ENCODE measurements around the gene POM121L2. TPM values are rescaled to one million over a fixed set of nuclear protein-coding genes. Genes with fewer than 3 reads are reported as not detected.

Gene POM121L2
- total RNA-seq, 1 experiment from 2014 or later: not detected

GRCh38 chr6:27312950-27313271, 838 bp upstream of the POM121L2 start:
- peak overlapping the region; percentile 65 for H3K4me3 Mint-ChIP-seq (ENCODE audit: low read depth, unreplicated experiment)
- H3K27me3 Mint-ChIP-seq (ENCODE audit: unreplicated experiment): no peaks in the 10 kb centered on the region
- intact Hi-C loops (cut with micrococcal nuclease; ENCODE audit: unreplicated experiment): loop anchor here (5.0 to 10.0 kb wide), 4 partner anchors 126 to 442 kb away; no protein-coding TSS in a partner anchor

GRCh38 chr6:27311806-27312145, 297 bp downstream of the POM121L2 start:
- Mint-ChIP-seq H3K4me1 (ENCODE audit: low read depth, unreplicated experiment) (no peaks in the 10 kb centered on the region), H3K9me3 (ENCODE audit: low read depth, unreplicated experiment) (peaks cover 6% of the 10 kb centered on the region), H3K4me3 (ENCODE audit: low read depth, unreplicated experiment) (peak overlapping the region; percentile 65), H3K27me3 (ENCODE audit: unreplicated experiment) (no peaks in the 10 kb centered on the region), H3K36me3 (ENCODE audit: insufficient read depth, unreplicated experiment) (peaks cover 9% of the 10 kb centered on the region), H3K27ac (ENCODE audit: unreplicated experiment) (no peak overlapping the region)
- CTCF ChIA-PET: interaction anchor here (1.2 to 1.9 kb wide), 4 partner anchors 16 to 441 kb away, joined by 3 to 9 read pairs (median 6); no protein-coding TSS in a partner anchor
- no peak for TF ChIP-seq CTCF (IDR thresholded peaks at IDR 0.05; ENCODE audit: unreplicated experiment)
- DNase-seq: no peak
- BruUV-seq (replicated peaks): no TSS peak
- intact Hi-C loops (cut with micrococcal nuclease; ENCODE audit: unreplicated experiment): loop anchor here (5.0 to 10.0 kb wide), 4 partner anchors 124 to 443 kb away; no protein-coding TSS in a partner anchor

More at GRCh38 chr6:27312950-27313271, 838 bp upstream of the POM121L2 start:
- Mint-ChIP-seq H3K9me3 (ENCODE audit: low read depth, unreplicated experiment) (peaks cover 6% of the 10 kb centered on the region), H3K27ac (ENCODE audit: unreplicated experiment) (no peak overlapping the region), H3K36me3 (ENCODE audit: insufficient read depth, unreplicated experiment) (peaks cover 9% of the 10 kb centered on the region), H3K4me1 (ENCODE audit: low read depth, unreplicated experiment) (no peaks in the 10 kb centered on the region)
- TF ChIP-seq CTCF (IDR thresholded peaks at IDR 0.05; ENCODE audit: unreplicated experiment): peak; percentile 1
- CTCF ChIA-PET: interaction anchor here (1.0 to 1.9 kb wide), 9 partner anchors 17 to 1289 kb away, joined by 3 to 9 read pairs (median 5); partner anchors contain the start of gene ZNF184
- DNase-seq: no peak
- no TSS peak for BruUV-seq (replicated peaks)

DNA sequence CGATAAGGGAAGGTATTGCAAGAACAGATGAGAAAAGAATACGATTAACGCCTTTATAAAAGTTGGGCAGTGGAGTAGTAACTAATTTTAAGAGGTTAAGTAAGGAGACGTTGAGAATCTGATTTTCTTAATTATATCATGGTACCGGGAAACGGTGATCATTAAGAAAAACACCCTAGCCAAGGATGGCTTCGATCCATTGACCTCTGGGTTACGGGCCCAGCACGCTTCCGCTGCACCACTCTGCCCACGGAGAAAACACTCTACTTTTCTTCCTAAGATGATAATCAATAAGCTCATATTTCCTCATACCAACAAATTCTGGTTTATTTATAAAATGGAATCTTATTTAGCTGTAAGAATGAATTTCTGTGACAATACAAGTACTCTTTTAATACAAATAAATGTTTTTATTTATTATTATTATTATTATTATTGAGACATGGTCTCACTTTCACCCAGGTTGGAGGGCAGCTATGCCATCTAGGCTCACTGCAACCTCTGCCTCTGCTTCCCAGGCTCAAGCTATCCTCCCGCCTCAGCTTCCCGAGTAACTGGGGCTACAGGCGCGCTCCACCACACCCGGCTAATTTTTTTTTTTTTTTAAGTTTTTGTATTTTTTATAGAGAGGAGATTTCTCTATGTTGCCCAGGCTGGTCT, 8.3 kb downstream of the POM121L2 start:
- CTCF ChIA-PET: interaction anchor here (1.1 to 1.7 kb wide), 2 partner anchors 100 to 305 kb away, joined by 3 read pairs; no protein-coding TSS in a partner anchor

More for the DNA sequence above, 8.3 kb downstream of the POM121L2 start:
- no peak for DNase-seq
- Mint-ChIP-seq H3K27me3 (ENCODE audit: unreplicated experiment) (no peaks in the 10 kb centered on the region), H3K4me3 (ENCODE audit: low read depth, unreplicated experiment) (no peak overlapping the region), H3K36me3 (ENCODE audit: insufficient read depth, unreplicated experiment) (no peaks in the 10 kb centered on the region), H3K27ac (ENCODE audit: unreplicated experiment) (no peak overlapping the region), H3K4me1 (ENCODE audit: low read depth, unreplicated experiment) (no peaks in the 10 kb centered on the region), H3K9me3 (ENCODE audit: low read depth, unreplicated experiment) (peaks cover 9% of the 10 kb centered on the region)
- intact Hi-C loops (cut with micrococcal nuclease; ENCODE audit: unreplicated experiment): no loop called here
- no TSS peak for BruUV-seq (replicated peaks)
- TF ChIP-seq CTCF (IDR thresholded peaks at IDR 0.05; ENCODE audit: unreplicated experiment): no peak
